ENCODE data around the gene BTG2.

The BTG2 gene

GRCh38 chr1:203278082-203278884 lies 27.0 kb upstream of the BTG2 start:
- Histone ChIP-seq H3K9ac (ENCODE audit: low read length) (no peak overlapping the region), H3K4me3 (ENCODE audit: low read depth, low read length) (no peak overlapping the region), H3K4me1 (ENCODE audit: control insufficient read depth, insufficient read depth, low read length) (peaks cover 36% of the 10 kb centered on the region)

GRCh38 chr1:203278885-203279406 lies 26.4 kb upstream of the BTG2 start:
- no peak overlapping the region; the same call in 1 of the 2 replicates for H3K4me3 ChIP-seq (ENCODE audit: low read depth, low read length)

More at GRCh38 chr1:203278082-203278884, 27.0 kb upstream of the BTG2 start:
- no peaks in the 10 kb centered on the region for H3K36me3 ChIP-seq (ENCODE audit: control insufficient read depth, insufficient read depth, low read length)
- peaks cover 27% of the 10 kb centered on the region; the same call in 1 of the 2 replicates for H3K27me3 ChIP-seq (ENCODE audit: control insufficient read depth, insufficient read depth, low read length)
- no peak overlapping the region for H3K27ac ChIP-seq (ENCODE audit: low read depth, low read length)
- no peaks in the 10 kb centered on the region for H3K9me3 ChIP-seq (ENCODE audit: control insufficient read depth, insufficient read depth, low read depth, low read length)

GRCh38 chr1:203280061-203280460 lies 25.3 kb upstream of the BTG2 start:
- H3K36me3 ChIP-seq (ENCODE audit: control insufficient read depth, insufficient read depth, low read length), result no peaks in the 10 kb centered on the region
- no peak overlapping the region for H3K27ac ChIP-seq (ENCODE audit: low read depth, low read length)
- H3K4me1 ChIP-seq (ENCODE audit: control insufficient read depth, insufficient read depth, low read length), result peaks cover 25% of the 10 kb centered on the region; the same call in 1 of the 2 replicates
- H3K4me3 ChIP-seq (ENCODE audit: low read depth, low read length), result no peak overlapping the region
- peaks cover 16% of the 10 kb centered on the region for H3K27me3 ChIP-seq (ENCODE audit: control insufficient read depth, insufficient read depth, low read length)
- no peaks in the 10 kb centered on the region for H3K9me3 ChIP-seq (ENCODE audit: control insufficient read depth, insufficient read depth, low read depth, low read length)
- no peak overlapping the region for H3K9ac ChIP-seq (ENCODE audit: low read length)

More at GRCh38 chr1:203278885-203279406, 26.4 kb upstream of the BTG2 start:
- H3K27me3 ChIP-seq (ENCODE audit: control insufficient read depth, insufficient read depth, low read length), result peaks cover 20% of the 10 kb centered on the region; the same call in 1 of the 2 replicates
- H3K27ac ChIP-seq (ENCODE audit: low read depth, low read length), result no peak overlapping the region
- H3K9ac ChIP-seq (ENCODE audit: low read length), result no peak overlapping the region
- no peaks in the 10 kb centered on the region for H3K36me3 ChIP-seq (ENCODE audit: control insufficient read depth, insufficient read depth, low read length)
- no peaks in the 10 kb centered on the region for H3K9me3 ChIP-seq (ENCODE audit: control insufficient read depth, insufficient read depth, low read depth, low read length)
- H3K4me1 ChIP-seq (ENCODE audit: control insufficient read depth, insufficient read depth, low read length), result peaks cover 29% of the 10 kb centered on the region

- Histone ChIP-seq H3K9me3 (ENCODE audit: control insufficient read depth, insufficient read depth, low read depth, low read length) (no peaks in the 10 kb centered on the region), H3K4me3 (ENCODE audit: low read depth, low read length) (no peak overlapping the region), H3K36me3 (ENCODE audit: control insufficient read depth, insufficient read depth, low read length) (no peaks in the 10 kb centered on the region), H3K27ac (ENCODE audit: low read depth, low read length) (no peak overlapping the region), H3K27me3 (ENCODE audit: control insufficient read depth, insufficient read depth, low read length) (peaks cover 16% of the 10 kb centered on the region), H3K9ac (ENCODE audit: low read length) (no peak overlapping the region), H3K4me1 (ENCODE audit: control insufficient read depth, insufficient read depth, low read length) (peaks cover 26% of the 10 kb centered on the region; the same call in 1 of the 2 replicates)
These were observed 24.3 kb upstream of the BTG2 start for GRCh38 chr1:203281033-203281432.

GRCh38 chr1:203281851-203282661 lies 23.3 kb upstream of the BTG2 start:
- Histone ChIP-seq H3K4me3 (ENCODE audit: low read depth, low read length) (no peak overlapping the region), H3K9me3 (ENCODE audit: control insufficient read depth, insufficient read depth, low read depth, low read length) (no peaks in the 10 kb centered on the region), H3K4me1 (ENCODE audit: control insufficient read depth, insufficient read depth, low read length) (peaks cover 36% of the 10 kb centered on the region), H3K27me3 (ENCODE audit: control insufficient read depth, insufficient read depth, low read length) (peaks cover 19% of the 10 kb centered on the region), H3K27ac (ENCODE audit: low read depth, low read length) (no peak overlapping the region), H3K9ac (ENCODE audit: low read length) (no peak overlapping the region), H3K36me3 (ENCODE audit: control insufficient read depth, insufficient read depth, low read length) (no peaks in the 10 kb centered on the region)

GRCh38 chr1:203282720-203283542 lies 22.4 kb upstream of the BTG2 start:
- no peaks in the 10 kb centered on the region for H3K9me3 ChIP-seq (ENCODE audit: control insufficient read depth, insufficient read depth, low read depth, low read length)
- no peak overlapping the region for H3K9ac ChIP-seq (ENCODE audit: low read length)
- no peak overlapping the region for H3K27ac ChIP-seq (ENCODE audit: low read depth, low read length)
- H3K4me1 ChIP-seq (ENCODE audit: control insufficient read depth, insufficient read depth, low read length), result peaks cover 44% of the 10 kb centered on the region
- no peaks in the 10 kb centered on the region for H3K36me3 ChIP-seq (ENCODE audit: control insufficient read depth, insufficient read depth, low read length)
- peaks cover 24% of the 10 kb centered on the region for H3K27me3 ChIP-seq (ENCODE audit: control insufficient read depth, insufficient read depth, low read length)
- no peak overlapping the region for H3K4me3 ChIP-seq (ENCODE audit: low read depth, low read length)

- H3K4me1 ChIP-seq (ENCODE audit: control insufficient read depth, insufficient read depth, low read length), result peaks cover 38% of the 10 kb centered on the region
These were observed 21.7 kb upstream of the BTG2 start for GRCh38 chr1:203283597-203283996.

GRCh38 chr1:203284411-203285123 lies 20.8 kb upstream of the BTG2 start:
- Histone ChIP-seq H3K4me3 (ENCODE audit: low read depth, low read length) (no peak overlapping the region), H3K27me3 (ENCODE audit: control insufficient read depth, insufficient read depth, low read length) (peaks cover 33% of the 10 kb centered on the region), H3K9ac (ENCODE audit: low read length) (no peak overlapping the region), H3K27ac (ENCODE audit: low read depth, low read length) (no peak overlapping the region), H3K4me1 (ENCODE audit: control insufficient read depth, insufficient read depth, low read length) (peaks cover 40% of the 10 kb centered on the region), H3K9me3 (ENCODE audit: control insufficient read depth, insufficient read depth, low read depth, low read length) (no peaks in the 10 kb centered on the region), H3K36me3 (ENCODE audit: control insufficient read depth, insufficient read depth, low read length) (no peaks in the 10 kb centered on the region)

More at GRCh38 chr1:203283597-203283996, 21.7 kb upstream of the BTG2 start:
- no peaks in the 10 kb centered on the region for H3K36me3 ChIP-seq (ENCODE audit: control insufficient read depth, insufficient read depth, low read length)
- H3K9ac ChIP-seq (ENCODE audit: low read length), result no peak overlapping the region
- H3K27ac ChIP-seq (ENCODE audit: low read depth, low read length), result no peak overlapping the region
- no peak overlapping the region for H3K4me3 ChIP-seq (ENCODE audit: low read depth, low read length)
- no peaks in the 10 kb centered on the region for H3K9me3 ChIP-seq (ENCODE audit: control insufficient read depth, insufficient read depth, low read depth, low read length)
- H3K27me3 ChIP-seq (ENCODE audit: control insufficient read depth, insufficient read depth, low read length), result peaks cover 26% of the 10 kb centered on the region

- H3K4me3 ChIP-seq (ENCODE audit: low read depth, low read length), result no peak overlapping the region
- H3K9me3 ChIP-seq (ENCODE audit: control insufficient read depth, insufficient read depth, low read depth, low read length), result no peaks in the 10 kb centered on the region
- peaks cover 56% of the 10 kb centered on the region for H3K4me1 ChIP-seq (ENCODE audit: control insufficient read depth, insufficient read depth, low read length)
- no peak overlapping the region for H3K27ac ChIP-seq (ENCODE audit: low read depth, low read length)
- peaks cover 39% of the 10 kb centered on the region for H3K27me3 ChIP-seq (ENCODE audit: control insufficient read depth, insufficient read depth, low read length)
- H3K36me3 ChIP-seq (ENCODE audit: control insufficient read depth, insufficient read depth, low read length), result no peaks in the 10 kb centered on the region
- no peak overlapping the region for H3K9ac ChIP-seq (ENCODE audit: low read length)
These were observed 18.9 kb upstream of the BTG2 start for GRCh38 chr1:203286161-203286984.
